ENCODE results near the gene DHCR7.

DNA sequence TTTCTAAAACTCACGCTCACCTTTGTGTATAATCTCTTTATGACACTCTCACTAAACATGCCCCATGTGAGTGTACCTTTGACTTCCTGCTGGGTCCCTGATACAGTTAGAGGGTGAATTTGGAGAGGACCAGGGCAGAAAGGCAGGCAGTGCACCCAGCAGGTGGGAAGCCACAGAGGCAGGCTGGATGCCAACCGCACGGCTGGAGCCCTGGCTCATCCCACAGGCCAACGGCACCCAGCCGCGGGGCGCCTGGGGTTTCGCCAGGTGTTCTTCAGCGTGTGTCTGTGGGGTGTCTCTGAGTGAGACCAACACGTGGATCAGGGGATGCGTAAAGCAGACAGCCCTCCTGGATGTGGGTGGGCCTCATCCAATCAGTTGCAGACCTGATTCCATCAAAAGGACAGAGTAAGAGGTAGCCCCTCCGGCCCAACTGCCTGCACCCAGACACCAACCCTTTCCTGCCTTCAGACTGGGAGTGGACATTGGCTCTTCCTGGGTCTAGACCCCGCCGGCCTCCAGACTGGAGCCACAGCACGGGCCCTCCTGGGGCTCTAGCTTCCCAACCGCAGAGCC is 51.6 kb downstream of the DHCR7 start:
- TF ChIP-seq POLR2A (IDR thresholded peaks at IDR 0.05; ENCODE audit: low read length) (no peak), CEBPB (IDR thresholded peaks at IDR 0.05) (no peak), MAZ (IDR thresholded peaks at IDR 0.05; ENCODE audit: borderline replicate concordance, low read depth, low read length) (no peak), GATA3 (IDR thresholded peaks at IDR 0.05; ENCODE audit: borderline replicate concordance) (no peak), CHD2 (IDR thresholded peaks at IDR 0.05; ENCODE audit: low read length, partially characterized antibody) (no peak), JUNB (IDR thresholded peaks at IDR 0.05) (no peak), CBX2 (IDR thresholded peaks at IDR 0.05; ENCODE audit: borderline replicate concordance, low read depth) (no peak), HEYL (CRISPR knock-in tag; IDR thresholded peaks at IDR 0.05) (no peak), ZSCAN20 (CRISPR knock-in tag; IDR thresholded peaks at IDR 0.05) (no peak)
- TF ChIP-seq, protein P1, sequence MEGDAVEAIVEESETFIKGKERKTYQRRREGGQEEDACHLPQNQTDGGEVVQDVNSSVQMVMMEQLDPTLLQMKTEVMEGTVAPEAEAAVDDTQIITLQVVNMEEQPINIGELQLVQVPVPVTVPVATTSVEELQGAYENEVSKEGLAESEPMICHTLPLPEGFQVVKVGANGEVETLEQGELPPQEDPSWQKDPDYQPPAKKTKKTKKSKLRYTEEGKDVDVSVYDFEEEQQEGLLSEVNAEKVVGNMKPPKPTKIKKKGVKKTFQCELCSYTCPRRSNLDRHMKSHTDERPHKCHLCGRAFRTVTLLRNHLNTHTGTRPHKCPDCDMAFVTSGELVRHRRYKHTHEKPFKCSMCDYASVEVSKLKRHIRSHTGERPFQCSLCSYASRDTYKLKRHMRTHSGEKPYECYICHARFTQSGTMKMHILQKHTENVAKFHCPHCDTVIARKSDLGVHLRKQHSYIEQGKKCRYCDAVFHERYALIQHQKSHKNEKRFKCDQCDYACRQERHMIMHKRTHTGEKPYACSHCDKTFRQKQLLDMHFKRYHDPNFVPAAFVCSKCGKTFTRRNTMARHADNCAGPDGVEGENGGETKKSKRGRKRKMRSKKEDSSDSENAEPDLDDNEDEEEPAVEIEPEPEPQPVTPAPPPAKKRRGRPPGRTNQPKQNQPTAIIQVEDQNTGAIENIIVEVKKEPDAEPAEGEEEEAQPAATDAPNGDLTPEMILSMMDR (IDR thresholded peaks at IDR 0.05) = no peak
- TF ChIP-seq, protein P2, sequence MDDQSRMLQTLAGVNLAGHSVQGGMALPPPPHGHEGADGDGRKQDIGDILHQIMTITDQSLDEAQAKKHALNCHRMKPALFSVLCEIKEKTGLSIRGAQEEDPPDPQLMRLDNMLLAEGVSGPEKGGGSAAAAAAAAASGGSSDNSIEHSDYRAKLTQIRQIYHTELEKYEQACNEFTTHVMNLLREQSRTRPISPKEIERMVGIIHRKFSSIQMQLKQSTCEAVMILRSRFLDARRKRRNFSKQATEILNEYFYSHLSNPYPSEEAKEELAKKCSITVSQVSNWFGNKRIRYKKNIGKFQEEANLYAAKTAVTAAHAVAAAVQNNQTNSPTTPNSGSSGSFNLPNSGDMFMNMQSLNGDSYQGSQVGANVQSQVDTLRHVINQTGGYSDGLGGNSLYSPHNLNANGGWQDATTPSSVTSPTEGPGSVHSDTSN (IDR thresholded peaks at IDR 0.05) = no peak
